Upper lobe of left lung (tissue), 6 donors: ENCODE measurements around the gene VAV2. TPM values are rescaled to one million over a fixed set of nuclear protein-coding genes. Genes with fewer than 3 reads are reported as not detected.

Experiments used
- ATAC-seq, 2 donors: fragments of 200-7000 bp; cut with Tn5 transposase; one replicate each; pipeline ENCODE4 v1.9.1; 2022; ENCODE audit warnings: mild to moderate bottlenecking in 2 of 2, moderate library complexity in 2 of 2; ENCODE audit not compliant: low FRiP score in 2 of 2
- DNase-seq, 2 donors: peaks; one replicate each; pipeline ENCODE4 v3.0.0-alpha.2; 2019 to 2020
- H3K27ac ChIP-seq, 4 donors: fragments of 200-600 bp; sonication (generic); one replicate each; pipeline ENCODE4 v1.5.1; 2016 to 2019
- H3K27me3 ChIP-seq, 4 donors: fragments of 200-600 bp; sonication (generic); one replicate each; pipeline ENCODE4 v1.5.1; 2017 to 2019
- H3K36me3 ChIP-seq, 4 donors: fragments of 200-600 bp; sonication (generic); one replicate each; pipeline ENCODE4 v1.5.1; 2016 to 2019
- H3K4me1 ChIP-seq, 4 donors: fragments of 200-600 bp; sonication (generic); one replicate each; pipeline ENCODE4 v1.5.1; 2018 to 2019
- H3K4me3 ChIP-seq, 4 donors: fragments of 200-600 bp; sonication (generic); one replicate each; pipeline ENCODE4 v1.5.1; 2017 to 2019; ENCODE audit warnings: mild to moderate bottlenecking in 2 of 4, moderate library complexity in 1 of 4
- H3K9me3 ChIP-seq, 4 donors: fragments of 200-600 bp; sonication (generic); one replicate each; pipeline ENCODE4 v1.5.1; 2018 to 2019
- CTCF ChIP-seq, 6 experiments: fragments of 450-650 bp in 4 of 6; fragments of 200-600 bp in 2 of 6; sonication (generic) in 2 of 6; IDR thresholded peaks; one replicate each; pipeline ENCODE4 v1.5.1; 2016 to 2019; ENCODE audit warnings: antibody characterized with exemption in 6 of 6
- EP300 ChIP-seq, 4 donors: sonication (generic); formaldehyde crosslinking; IDR thresholded peaks; one replicate each; pipeline ENCODE4 v1.5.1; 2017; ENCODE audit warnings: antibody characterized with exemption in 4 of 4, control low read depth in 2 of 4
- POLR2A ChIP-seq, 4 donors: fragments of 450-650 bp; IDR thresholded peaks; one replicate each; pipeline ENCODE4 v1.5.1; 2016 to 2017; ENCODE audit warnings: antibody characterized with exemption in 4 of 4, mild to moderate bottlenecking in 2 of 4
- POLR2AphosphoS5 ChIP-seq, 2 donors: sonication (generic); formaldehyde crosslinking; IDR thresholded peaks; one replicate each; pipeline ENCODE4 v1.5.1; 2017; ENCODE audit warnings: antibody characterized with exemption in 2 of 2
- WGBS, 2 donors: methylation state at CpG; one replicate each; pipeline ENCODE4 v1.1.5; 2017 to 2018; 5-methylcytosine and 5-hydroxymethylcytosine counted together
- total RNA-seq, 6 donors: library from RNA; depleted of rRNA in 4 of 6; stranded (reverse); fragments of >200 nt in 4 of 6; gene quantifications; one replicate each; pipeline versions ENCODE4 v1.1.0 to v1.2.1, GENCODE V29; 2016 to 2021
- donor health status: DM: no; HTN: no; CAD: no; lungs with moderate emphysema.
- donor health status: DM: no; HTN: yes; CAD: no; lungs with severe emphysema.

Gene VAV2
- total RNA-seq, 6 donors from 2014 or later: 12.0 to 38.8 (median 22.0) TPM

- ATAC-seq (no peak), DNase-seq (peak in 1 of 2 donors; percentile 30)
- Histone ChIP-seq H3K27ac (no peak overlapping the region), H3K4me3 (no peak overlapping the region), H3K36me3 (peaks cover 0 to 63% (median 36%) of the 10 kb centered on the region in 4 donors), H3K4me1 (no peaks in the 10 kb centered on the region), H3K9me3 (no peaks in the 10 kb centered on the region), H3K27me3 (no peaks in the 10 kb centered on the region)
- 85 to 92% methylated on average over 13 to 14 of the region's 15 CpGs for WGBS, 2 donors
- TF ChIP-seq EP300 (IDR thresholded peaks at IDR 0.05): no peak
- no peak for TF ChIP-seq POLR2AphosphoS5 (IDR thresholded peaks at IDR 0.05)
- no peak for TF ChIP-seq POLR2A (IDR thresholded peaks at IDR 0.05)
Observed at GRCh38 chr9:133780404-133780945, 211.6 kb downstream of the VAV2 start.

GRCh38 chr9:133779516-133780403, 212.4 kb downstream of the VAV2 start:
- Histone ChIP-seq H3K36me3 (peaks cover 0 to 68% (median 35%) of the 10 kb centered on the region in 4 donors), H3K27me3 (no peaks in the 10 kb centered on the region), H3K4me3 (no peak overlapping the region), H3K9me3 (no peaks in the 10 kb centered on the region), H3K27ac (no peak overlapping the region), H3K4me1 (no peaks in the 10 kb centered on the region)
- TF ChIP-seq POLR2A (IDR thresholded peaks at IDR 0.05) (no peak), POLR2AphosphoS5 (IDR thresholded peaks at IDR 0.05) (no peak), EP300 (IDR thresholded peaks at IDR 0.05) (no peak), CTCF (IDR thresholded peaks at IDR 0.05) (no peak)
- DNase-seq: no peak
- WGBS, 2 donors: 85 to 94% methylated on average over 16 to 18 of the region's 19 CpGs
- no peak for ATAC-seq

- H3K4me3 ChIP-seq: no peak overlapping the region
- no peaks in the 10 kb centered on the region for H3K27me3 ChIP-seq
- peaks cover 0 to 69% (median 42%) of the 10 kb centered on the region in 4 donors for H3K36me3 ChIP-seq
- whole genome bisulfite sequencing, 2 donors: 95 to 96% methylated on average over 6 to 8 of the region's 8 CpGs
- no peak for ATAC-seq
- TF ChIP-seq CTCF (IDR thresholded peaks at IDR 0.05) (no peak), POLR2A (IDR thresholded peaks at IDR 0.05) (no peak)
- no peaks in the 10 kb centered on the region for H3K4me1 ChIP-seq
- no peak for DNase-seq
- H3K27ac ChIP-seq: no peak overlapping the region
- H3K9me3 ChIP-seq: no peaks in the 10 kb centered on the region
Observed at GRCh38 chr9:133779081-133779480, 213.0 kb downstream of the VAV2 start.

- Histone ChIP-seq H3K4me3 (no peak overlapping the region), H3K27me3 (no peaks in the 10 kb centered on the region), H3K27ac (no peak overlapping the region), H3K9me3 (no peaks in the 10 kb centered on the region), H3K36me3 (peaks cover 0 to 75% (median 43%) of the 10 kb centered on the region in 4 donors), H3K4me1 (no peaks in the 10 kb centered on the region)
- 95 to 97% methylated on average over 13 to 16 of the region's 20 CpGs for WGBS, 2 donors
- ATAC-seq (no peak), DNase-seq (peak in 1 of 2 donors; percentile 69)
- no peak for TF ChIP-seq CTCF (IDR thresholded peaks at IDR 0.05)
- no peak for TF ChIP-seq POLR2AphosphoS5 (IDR thresholded peaks at IDR 0.05)
- no peak for TF ChIP-seq POLR2A (IDR thresholded peaks at IDR 0.05)
- no peak for TF ChIP-seq EP300 (IDR thresholded peaks at IDR 0.05)
Observed at GRCh38 chr9:133778336-133779013, 213.6 kb downstream of the VAV2 start.

- no peaks in the 10 kb centered on the region for H3K9me3 ChIP-seq
- no peaks in the 10 kb centered on the region for H3K27me3 ChIP-seq
- no peak overlapping the region for H3K27ac ChIP-seq
- H3K4me3 ChIP-seq: no peak overlapping the region
- ATAC-seq: no peak
- DNase-seq: peak in 1 of 2 donors; percentile 52
- no peaks in the 10 kb centered on the region for H3K4me1 ChIP-seq
- H3K36me3 ChIP-seq: peaks cover 0 to 74% (median 41%) of the 10 kb centered on the region in 4 donors
- WGBS, 2 donors: 92 to 94% methylated on average over 4 to 13 of the region's 14 CpGs
- no peak for TF ChIP-seq POLR2AphosphoS5 (IDR thresholded peaks at IDR 0.05)
- TF ChIP-seq CTCF (IDR thresholded peaks at IDR 0.05): no peak
- no peak for TF ChIP-seq POLR2A (IDR thresholded peaks at IDR 0.05)
Observed at GRCh38 chr9:133777871-133778270, 214.3 kb downstream of the VAV2 start.
